A673 (cell line): ENCODE data around the gene ZNF784. TPM values are rescaled to one million over a fixed set of nuclear protein-coding genes. Genes with fewer than 3 reads are reported as not detected.

ENCODE experiments used
- total RNA-seq: library from RNA; stranded (reverse); gene quantifications from 2 replicates; pipeline ENCODE4 v1.2.3, GENCODE V29; 2021

ZNF784 gene
- total RNA-seq, 1 experiment from 2014 or later, result 7.1 TPM

Other genes starting within 250 kb of the ZNF784 start
- gene TMEM190, start 247.7 kb downstream of the ZNF784 start, total RNA-seq, result not detected in 2 replicates
- 0.42 and 0.69 TPM in 2 replicates for gene TMEM238, start 240.3 kb downstream of the ZNF784 start, total RNA-seq
- gene RPL28, start 238.6 kb downstream of the ZNF784 start, total RNA-seq, result 1,355 and 1,380 TPM in 2 replicates
- 509 and 587 TPM in 2 replicates for gene UBE2S, start 216.8 kb downstream of the ZNF784 start, total RNA-seq
- gene SHISA7, start 181.3 kb downstream of the ZNF784 start, total RNA-seq, result 0.21 and 0.26 TPM in 2 replicates
- 33.2 and 40.6 TPM in 2 replicates for gene ISOC2, start 162.9 kb downstream of the ZNF784 start, total RNA-seq
- gene C19orf85, start 159.8 kb downstream of the ZNF784 start, total RNA-seq, result not detected in 2 replicates
- 11.9 and 16.7 TPM in 2 replicates for gene ZNF628, start 147.9 kb downstream of the ZNF784 start, total RNA-seq
- 55.1 and 66.0 TPM in 2 replicates for gene NAT14, start 139.4 kb downstream of the ZNF784 start, total RNA-seq
- gene SSC5D, start 136.1 kb downstream of the ZNF784 start, total RNA-seq, result 1.4 and 2.2 TPM in 2 replicates
- not detected in 2 replicates for gene SBK2, start 87.4 kb downstream of the ZNF784 start, total RNA-seq
- gene SBK3, start 79.0 kb downstream of the ZNF784 start, total RNA-seq, result not detected in 2 replicates
- 27.4 and 27.5 TPM in 2 replicates for gene ZNF579, start 43.7 kb downstream of the ZNF784 start, total RNA-seq
- gene FIZ1, start 25.0 kb downstream of the ZNF784 start, total RNA-seq, result 27.8 and 29.3 TPM in 2 replicates
- 6.3 and 7.5 TPM in 2 replicates for gene ZNF524, start 24.3 kb downstream of the ZNF784 start, total RNA-seq
- gene ZNF865, start 18.9 kb downstream of the ZNF784 start, total RNA-seq, result 16.1 and 17.1 TPM in 2 replicates
- 49.1 and 65.7 TPM in 2 replicates for gene ZNF580, start 16.4 kb upstream of the ZNF784 start, total RNA-seq
- 37.1 and 38.4 TPM in 2 replicates for gene ZNF581, start 19.1 kb upstream of the ZNF784 start, total RNA-seq
- 39.9 and 41.5 TPM in 2 replicates for gene CCDC106, start 23.6 kb upstream of the ZNF784 start, total RNA-seq
- gene U2AF2, start 30.5 kb upstream of the ZNF784 start, total RNA-seq, result 385 and 411 TPM in 2 replicates
- 178 and 186 TPM in 2 replicates for gene EPN1, start 50.7 kb upstream of the ZNF784 start, total RNA-seq
- gene NLRP9, start 113.8 kb upstream of the ZNF784 start, total RNA-seq, result not detected in 2 replicates
- not detected in 2 replicates for gene RFPL4A, start 134.5 kb upstream of the ZNF784 start, total RNA-seq
- not detected in 2 replicates for gene RFPL4AL1, start 144.6 kb upstream of the ZNF784 start, total RNA-seq
- gene NLRP11, start 207.4 kb upstream of the ZNF784 start, total RNA-seq, result 0.46 and 0.52 TPM in 2 replicates
- gene NLRP4, start 212.0 kb upstream of the ZNF784 start, total RNA-seq, result 0.15 TPM in 1 of 2 replicates, not detected in the other